ENCODE results near the gene CD79B.
"Not testable (repeated sequence)": the region's sequence is repeated elsewhere in the genome, so short reads cannot be mapped to it uniquely, and the experiment has no call there.

CD79B gene

GRCh38 chr17:63894821-63895220 lies 37.3 kb downstream of the CD79B start:
- H3K4me3 ChIP-seq (ENCODE audit: low read depth, low read length); DNase-seq (ENCODE audit: low read depth, low spot score); in situ Hi-C loops (cut with HindIII; ENCODE audit: low sequenced_read_pairs): not testable (repeated sequence)

- H3K4me3 ChIP-seq (ENCODE audit: low read depth, low read length); in situ Hi-C loops (cut with HindIII; ENCODE audit: low sequenced_read_pairs); DNase-seq (ENCODE audit: low read depth, low spot score): not testable (repeated sequence)
Measured at GRCh38 chr17:63894021-63894420, 38.1 kb downstream of the CD79B start.

- DNase-seq (ENCODE audit: low read depth, low spot score); in situ Hi-C loops (cut with HindIII; ENCODE audit: low sequenced_read_pairs); H3K4me3 ChIP-seq (ENCODE audit: low read depth, low read length): not testable (repeated sequence)
Measured at GRCh38 chr17:63892316-63893037, 39.7 kb downstream of the CD79B start.

GRCh38 chr17:63889026-63889848 lies 42.9 kb downstream of the CD79B start:
- TF ChIP-seq CTCF (IDR thresholded peaks at IDR 0.05; ENCODE audit: low read depth, low read length): peak; percentile 61
- DNase-seq (ENCODE audit: low read depth, low spot score); H3K4me3 ChIP-seq (ENCODE audit: low read depth, low read length); in situ Hi-C loops (cut with HindIII; ENCODE audit: low sequenced_read_pairs): not testable (repeated sequence)

- DNase-seq (ENCODE audit: low read depth, low spot score); in situ Hi-C loops (cut with HindIII; ENCODE audit: low sequenced_read_pairs); H3K4me3 ChIP-seq (ENCODE audit: low read depth, low read length): not testable (repeated sequence)
Measured at GRCh38 chr17:63885119-63885518, 47.0 kb downstream of the CD79B start.

GRCh38 chr17:63882626-63883126 lies 49.5 kb downstream of the CD79B start:
- H3K4me3 ChIP-seq (ENCODE audit: low read depth, low read length); in situ Hi-C loops (cut with HindIII; ENCODE audit: low sequenced_read_pairs); DNase-seq (ENCODE audit: low read depth, low spot score): not testable (repeated sequence)

GRCh38 chr17:63881935-63882601 lies 50.1 kb downstream of the CD79B start, which contains the start of gene GH2:
GH2 (minus strand) TSS chr17:63881944; CDS start chr17:63881801, 143 bp downstream.
- H3K4me3 ChIP-seq (ENCODE audit: low read depth, low read length): no peak within 1 kb of the TSS
- in situ Hi-C loops (cut with HindIII; ENCODE audit: low sequenced_read_pairs): no loop called here
- peak; percentile 69 for TF ChIP-seq CTCF (IDR thresholded peaks at IDR 0.05; ENCODE audit: low read depth, low read length)
- DNase-seq (ENCODE audit: low read depth, low spot score): peak; percentile 13

- in situ Hi-C loops (cut with HindIII; ENCODE audit: low sequenced_read_pairs): not testable (repeated sequence)
Measured at GRCh38 chr17:63881337-63881736, 50.8 kb downstream of the CD79B start.

GRCh38 chr17:63880706-63881105 lies 51.4 kb downstream of the CD79B start:
- no peak overlapping the region for H3K4me3 ChIP-seq (ENCODE audit: low read depth, low read length)
- in situ Hi-C loops (cut with HindIII; ENCODE audit: low sequenced_read_pairs): no loop called here
- no peak for DNase-seq (ENCODE audit: low read depth, low spot score)
- no peak for TF ChIP-seq CTCF (IDR thresholded peaks at IDR 0.05; ENCODE audit: low read depth, low read length)

More at GRCh38 chr17:63881337-63881736, 50.8 kb downstream of the CD79B start:
- not testable (repeated sequence) for DNase-seq (ENCODE audit: low read depth, low spot score); H3K4me3 ChIP-seq (ENCODE audit: low read depth, low read length)

All from astrocyte of the spinal cord (primary cell).